ENCODE measurements around the gene APBA2. TPM values are rescaled to one million over a fixed set of nuclear protein-coding genes. Genes with fewer than 3 reads are reported as not detected.

APBA2 gene
- total RNA-seq, 1 donor from 2014 or later: 35.8 TPM

GRCh38 chr15:29127506-29128430 is 242.0 kb downstream of the APBA2 start:
- Histone ChIP-seq H3K4me2 (no peak overlapping the region), H3K27me3 (no peaks in the 10 kb centered on the region), H3K9me3 (ENCODE audit: low read depth) (no peaks in the 10 kb centered on the region), H3K4me3 (no peak overlapping the region), H3K27ac (no peak overlapping the region), H3K36me3 (no peaks in the 10 kb centered on the region), H3F3A (ENCODE audit: low read depth) (peaks cover 11% of the 10 kb centered on the region), H3K79me2 (ENCODE audit: low read depth) (no peaks in the 10 kb centered on the region), H2AFZ (replicated peaks) (no peak overlapping the region), H3K9ac (no peak overlapping the region), H3K4me1 (peaks cover 25% of the 10 kb centered on the region), H4K20me1 (ENCODE audit: low read depth) (no peaks in the 10 kb centered on the region)
- H3K4me1 Mint-ChIP-seq: peaks cover 48% of the 10 kb centered on the region
- H3K9me3 Mint-ChIP-seq: no peaks in the 10 kb centered on the region
- no peak overlapping the region for H3K27ac Mint-ChIP-seq
- TF ChIP-seq EZH2 (IDR thresholded peaks at IDR 0.05) (no peak), EZH2phosphoT487 (IDR thresholded peaks at IDR 0.05) (no peak), CTCF (IDR thresholded peaks at IDR 0.05) (no peak)
- H3K36me3 Mint-ChIP-seq: no peaks in the 10 kb centered on the region
- H3K4me3 Mint-ChIP-seq: no peak overlapping the region
- peaks cover 9% of the 10 kb centered on the region for H3K27me3 Mint-ChIP-seq (ENCODE audit: insufficient read depth, low read depth)
- no peak for DNase-seq (ENCODE audit: low spot score)

- no peak overlapping the region for H3K9ac ChIP-seq
- H3K9me3 Mint-ChIP-seq: no peaks in the 10 kb centered on the region
- H3F3A ChIP-seq (ENCODE audit: low read depth): peaks cover 11% of the 10 kb centered on the region
- H3K27ac Mint-ChIP-seq: no peak overlapping the region
- no peak overlapping the region for H3K4me3 Mint-ChIP-seq
- no peak for DNase-seq (ENCODE audit: low spot score)
- H3K27me3 Mint-ChIP-seq (ENCODE audit: insufficient read depth, low read depth): peaks cover 10% of the 10 kb centered on the region
- TF ChIP-seq CTCF (IDR thresholded peaks at IDR 0.05) (no peak), EZH2phosphoT487 (IDR thresholded peaks at IDR 0.05) (no peak), EZH2 (IDR thresholded peaks at IDR 0.05) (no peak)
- peaks cover 41% of the 10 kb centered on the region for H3K4me1 Mint-ChIP-seq
- no peaks in the 10 kb centered on the region for H4K20me1 ChIP-seq (ENCODE audit: low read depth)
- H3K27me3 ChIP-seq: no peaks in the 10 kb centered on the region
- H3K4me3 ChIP-seq: no peak overlapping the region
- H3K4me2 ChIP-seq: no peak overlapping the region
- H3K4me1 ChIP-seq: peaks cover 20% of the 10 kb centered on the region
- no peaks in the 10 kb centered on the region for H3K9me3 ChIP-seq (ENCODE audit: low read depth)
- no peaks in the 10 kb centered on the region for H3K79me2 ChIP-seq (ENCODE audit: low read depth)
- no peak overlapping the region for H2AFZ ChIP-seq (replicated peaks)
- H3K27ac ChIP-seq: no peak overlapping the region
- H3K36me3 Mint-ChIP-seq: no peaks in the 10 kb centered on the region
- no peaks in the 10 kb centered on the region for H3K36me3 ChIP-seq
Measured at GRCh38 chr15:29128671-29129070, 242.9 kb downstream of the APBA2 start.

- Histone ChIP-seq H3K27ac (no peak overlapping the region), H2AFZ (replicated peaks) (no peak overlapping the region), H3K4me1 (peaks cover 15% of the 10 kb centered on the region), H3F3A (ENCODE audit: low read depth) (peaks cover 11% of the 10 kb centered on the region), H3K36me3 (no peaks in the 10 kb centered on the region), H3K9ac (no peak overlapping the region), H3K79me2 (ENCODE audit: low read depth) (no peaks in the 10 kb centered on the region), H3K4me3 (no peak overlapping the region), H4K20me1 (ENCODE audit: low read depth) (no peaks in the 10 kb centered on the region), H3K27me3 (no peaks in the 10 kb centered on the region), H3K9me3 (ENCODE audit: low read depth) (no peaks in the 10 kb centered on the region), H3K4me2 (no peak overlapping the region)
- no peak for TF ChIP-seq CTCF (IDR thresholded peaks at IDR 0.05)
- TF ChIP-seq EZH2 (IDR thresholded peaks at IDR 0.05): no peak
- no peak for TF ChIP-seq EZH2phosphoT487 (IDR thresholded peaks at IDR 0.05)
- Mint-ChIP-seq H3K27ac (peak overlapping the region; percentile 76), H3K36me3 (no peaks in the 10 kb centered on the region), H3K4me1 (peaks cover 40% of the 10 kb centered on the region), H3K4me3 (no peak overlapping the region), H3K9me3 (no peaks in the 10 kb centered on the region), H3K27me3 (ENCODE audit: insufficient read depth, low read depth) (peaks cover 11% of the 10 kb centered on the region)
- no peak for DNase-seq (ENCODE audit: low spot score)
Measured at GRCh38 chr15:29129221-29129620, 243.4 kb downstream of the APBA2 start.
